Renal pelvis (tissue), 4 donors: ENCODE results near the gene NWD2. TPM values are rescaled to one million over a fixed set of nuclear protein-coding genes. Genes with fewer than 3 reads are reported as not detected.

Source experiments
- DNase-seq: peaks from one replicate; pipeline ENCODE4 v3.0.0-alpha.2; 2013
- polyA plus RNA-seq, 3 donors: library from polyadenylated mRNA; unstranded; fragments of 120-200 nt; gene quantifications; one replicate each; pipeline ENCODE4 v1.2.1, GENCODE V29; 2013; ENCODE audit not compliant: insufficient read length in 3 of 3

NWD2 gene
- polyA plus RNA-seq, 3 donors = 0.20 to 0.31 (median 0.21) TPM

- DNase-seq = no peak
Measured at GRCh38 chr4:37299468-37299867, 54.9 kb downstream of the NWD2 start.

GRCh38 chr4:37304612-37305011 is 60.1 kb downstream of the NWD2 start:
- DNase-seq = no peak

GRCh38 chr4:37305984-37306383 is 61.4 kb downstream of the NWD2 start:
- no peak for DNase-seq

- DNase-seq = no peak
Measured at GRCh38 chr4:37317104-37317643, 72.6 kb downstream of the NWD2 start.

- DNase-seq = no peak
Measured at GRCh38 chr4:37320513-37321235, 76.1 kb downstream of the NWD2 start.

- no peak for DNase-seq
Measured at GRCh38 chr4:37322122-37322521, 77.6 kb downstream of the NWD2 start.

- no peak for DNase-seq
Measured at GRCh38 chr4:37324546-37324945, 80.0 kb downstream of the NWD2 start.

- no peak for DNase-seq
Measured at GRCh38 chr4:37326852-37327251, 82.3 kb downstream of the NWD2 start.

- no peak for DNase-seq
Measured at GRCh38 chr4:37338972-37339371, 94.4 kb downstream of the NWD2 start.

GRCh38 chr4:37358748-37359147 is 114.2 kb downstream of the NWD2 start:
- DNase-seq = no peak

- DNase-seq = no peak
Measured at GRCh38 chr4:37359261-37359660, 114.7 kb downstream of the NWD2 start.

- DNase-seq = no peak
Measured at GRCh38 chr4:37365888-37366287, 121.3 kb downstream of the NWD2 start.

- no peak for DNase-seq
Measured at GRCh38 chr4:37367901-37368300, 123.4 kb downstream of the NWD2 start.

GRCh38 chr4:37370052-37370451 is 125.5 kb downstream of the NWD2 start:
- no peak for DNase-seq

- no peak for DNase-seq
Measured at GRCh38 chr4:37381040-37381668, 136.6 kb downstream of the NWD2 start.

GRCh38 chr4:37383579-37384229 is 139.2 kb downstream of the NWD2 start:
- peak; percentile 48 for DNase-seq

- DNase-seq = no peak
Measured at GRCh38 chr4:37385424-37385823, 140.9 kb downstream of the NWD2 start.

- no peak for DNase-seq
Measured at GRCh38 chr4:37388681-37389365, 144.3 kb downstream of the NWD2 start.

- no peak for DNase-seq
Measured at GRCh38 chr4:37389366-37389765, 144.8 kb downstream of the NWD2 start.

- peak; percentile 49 for DNase-seq
Measured at GRCh38 chr4:37389967-37390580, 145.5 kb downstream of the NWD2 start.

- no peak for DNase-seq
Measured at GRCh38 chr4:37392521-37393255, 148.1 kb downstream of the NWD2 start.
